IPS-15b (cell line): ENCODE results near the gene LILRB3.
"Not testable (repeated sequence)": the region's sequence is repeated elsewhere in the genome, so short reads cannot be mapped to it uniquely, and the experiment has no call there.

Experiments used
- H3K27me3 ChIP-seq: one replicate; pipeline ENCODE4 v1.6.1; 2013; ENCODE audit warnings: low read length; ENCODE audit not compliant: control insufficient read depth, insufficient read depth
- H3K36me3 ChIP-seq: one replicate; pipeline ENCODE4 v1.6.1; 2013; ENCODE audit warnings: low read length; ENCODE audit not compliant: control insufficient read depth, insufficient read depth
- H3K4me1 ChIP-seq: one replicate; pipeline ENCODE4 v1.6.1; 2013; ENCODE audit warnings: mild to moderate bottlenecking, low read length; ENCODE audit not compliant: control insufficient read depth, insufficient read depth
- H3K4me3 ChIP-seq: one replicate; pipeline ENCODE4 v1.5.1; 2013; ENCODE audit warnings: low read depth, low read length
- H3K9ac ChIP-seq: one replicate; pipeline ENCODE4 v1.6.1; 2013; ENCODE audit warnings: low read depth, mild to moderate bottlenecking, low read length
- H3K9me3 ChIP-seq: one replicate; pipeline ENCODE4 v1.6.1; 2013; ENCODE audit warnings: mild to moderate bottlenecking, low read length; ENCODE audit not compliant: control insufficient read depth, insufficient read depth

LILRB3 gene

DNA sequence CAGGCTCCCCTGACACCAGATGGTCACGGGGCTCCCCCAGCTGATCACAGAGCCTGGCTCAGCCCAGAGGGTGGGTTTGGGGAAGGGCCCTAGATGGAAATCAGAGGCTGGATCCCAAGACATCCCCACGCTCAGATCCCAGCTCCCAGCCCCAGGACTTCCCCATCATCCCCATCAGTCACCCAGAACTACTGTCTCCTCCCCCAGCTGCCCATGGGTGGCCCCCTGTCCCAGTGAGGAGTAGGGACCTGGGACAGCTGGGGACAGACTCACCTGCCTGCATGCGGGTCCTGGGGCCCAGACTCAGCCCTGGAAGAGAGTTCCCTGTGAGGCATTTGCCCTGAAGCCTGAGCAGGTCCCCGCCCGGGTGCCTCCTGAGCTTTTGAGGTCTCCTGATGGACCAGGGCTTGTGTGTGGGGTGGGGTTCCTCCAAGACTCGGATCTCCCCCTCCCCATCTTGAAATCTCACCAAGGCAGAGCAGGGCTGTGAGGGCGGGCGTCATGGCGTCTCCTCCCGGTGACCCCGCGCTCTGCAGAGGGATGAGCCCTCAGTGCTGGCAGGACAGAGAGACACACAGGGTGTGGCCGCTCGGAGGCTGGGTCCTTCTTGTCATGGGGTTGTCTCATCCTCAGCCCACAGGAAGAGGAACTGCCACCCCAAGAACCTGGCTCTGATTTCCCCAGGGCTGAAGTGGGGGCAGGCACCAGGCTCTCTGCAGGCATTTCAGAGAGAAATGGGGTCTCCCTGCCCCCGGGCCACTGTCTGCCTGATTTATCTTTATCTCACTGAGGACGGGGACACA, at the start of gene LILRB3:
Gene LILRB3 (minus strand): TSS at position 534 of the 803 bp plus-strand sequence. CDS start 31 bp downstream, at position 503.
- not testable (repeated sequence) for H3K27me3 ChIP-seq, H3K4me1 ChIP-seq, H3K36me3 ChIP-seq, H3K4me3 ChIP-seq, H3K9me3 ChIP-seq, H3K9ac ChIP-seq

DNA sequence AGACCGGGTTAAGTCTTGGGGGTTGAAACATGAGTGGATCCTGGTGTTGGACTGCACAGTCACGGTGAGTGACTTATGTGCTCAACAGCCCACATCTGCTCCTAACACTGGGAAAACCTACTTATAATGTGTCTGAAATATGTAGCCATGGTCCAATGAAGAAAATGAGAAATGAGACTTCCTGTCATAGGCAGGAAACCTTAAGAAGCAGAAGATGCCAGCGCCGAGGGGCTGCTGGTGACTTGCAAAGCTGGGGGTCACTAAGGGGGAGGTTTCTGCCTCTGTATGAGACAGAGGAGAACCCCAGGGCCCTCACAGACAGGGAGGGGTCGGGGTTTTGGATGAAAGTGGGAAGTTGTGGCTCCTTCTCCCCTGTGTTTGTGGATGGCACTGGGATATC, 49.4 kb upstream of the LILRB3 start:
- H3K4me3 ChIP-seq, H3K36me3 ChIP-seq, H3K27me3 ChIP-seq, H3K4me1 ChIP-seq, H3K9ac ChIP-seq, H3K9me3 ChIP-seq: not testable (repeated sequence)

DNA sequence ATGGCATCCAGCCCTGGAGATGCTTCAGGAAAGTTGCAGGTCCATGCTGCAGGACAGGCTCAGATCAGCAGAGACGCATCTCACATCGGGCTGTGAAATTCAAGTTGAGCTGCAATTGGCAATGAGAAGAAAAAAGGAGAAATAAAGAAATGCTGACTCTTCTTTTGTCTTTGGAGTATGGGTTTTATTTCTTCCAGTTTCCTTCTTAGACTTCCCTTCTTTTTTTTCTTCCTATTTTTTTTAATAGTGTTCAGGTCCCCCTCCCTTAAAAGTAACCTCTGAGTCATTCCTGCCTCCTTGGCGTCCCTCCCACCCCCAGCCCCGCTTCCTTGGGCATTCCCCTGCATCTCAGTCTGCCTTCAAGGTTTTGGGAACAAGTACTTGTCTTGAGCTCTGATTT, 48.8 kb upstream of the LILRB3 start:
- H3K9ac ChIP-seq, H3K9me3 ChIP-seq, H3K4me3 ChIP-seq, H3K27me3 ChIP-seq, H3K36me3 ChIP-seq, H3K4me1 ChIP-seq: not testable (repeated sequence)

DNA sequence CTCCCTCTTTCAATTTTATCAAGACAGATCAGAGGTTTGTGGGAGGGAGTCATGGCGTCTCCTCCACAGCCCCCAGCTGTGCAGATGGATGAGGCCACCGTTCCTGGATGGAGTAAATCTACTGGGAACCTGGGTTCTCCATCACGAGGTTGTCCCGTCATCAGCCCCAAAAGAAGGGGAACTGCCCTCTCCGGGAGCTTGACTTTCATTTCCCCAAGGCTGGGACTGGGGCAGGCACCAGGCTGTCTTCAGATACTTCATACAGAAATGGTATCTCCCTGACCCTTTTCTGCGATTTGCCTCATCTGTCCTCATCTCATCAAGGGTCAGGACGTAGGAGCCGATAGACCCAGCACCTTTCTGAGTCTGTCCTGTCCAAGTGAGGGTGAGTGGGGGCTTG, 48.3 kb upstream of the LILRB3 start:
- no peaks in the 10 kb centered on the region for H3K27me3 ChIP-seq
- H3K4me3 ChIP-seq = no peak overlapping the region
- H3K36me3 ChIP-seq = no peaks in the 10 kb centered on the region
- H3K9ac ChIP-seq = no peak overlapping the region
- no peaks in the 10 kb centered on the region for H3K9me3 ChIP-seq
- no peaks in the 10 kb centered on the region for H3K4me1 ChIP-seq

DNA sequence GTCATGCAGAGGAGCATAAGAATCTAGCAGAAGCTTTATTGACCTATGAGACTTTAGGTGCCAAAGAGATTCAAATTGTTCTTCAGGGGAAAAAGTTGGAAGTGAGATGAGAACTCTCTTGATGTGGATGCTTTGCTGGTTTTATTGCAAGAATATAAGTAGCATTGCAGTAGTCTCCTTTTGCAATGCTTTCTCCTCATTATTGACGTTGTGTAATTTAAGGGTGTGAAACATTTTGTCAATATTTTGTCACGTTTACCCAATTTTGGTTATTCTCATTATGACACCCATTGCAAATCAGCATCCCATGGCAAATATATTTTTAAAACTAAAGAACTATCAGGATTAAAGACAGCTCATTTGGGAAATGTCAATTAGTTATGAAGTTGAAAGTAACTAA, 46.1 kb upstream of the LILRB3 start:
- Histone ChIP-seq H3K4me3 (no peak overlapping the region), H3K9me3 (no peaks in the 10 kb centered on the region), H3K9ac (no peak overlapping the region), H3K4me1 (no peaks in the 10 kb centered on the region), H3K27me3 (peaks cover 2% of the 10 kb centered on the region), H3K36me3 (no peaks in the 10 kb centered on the region)

DNA sequence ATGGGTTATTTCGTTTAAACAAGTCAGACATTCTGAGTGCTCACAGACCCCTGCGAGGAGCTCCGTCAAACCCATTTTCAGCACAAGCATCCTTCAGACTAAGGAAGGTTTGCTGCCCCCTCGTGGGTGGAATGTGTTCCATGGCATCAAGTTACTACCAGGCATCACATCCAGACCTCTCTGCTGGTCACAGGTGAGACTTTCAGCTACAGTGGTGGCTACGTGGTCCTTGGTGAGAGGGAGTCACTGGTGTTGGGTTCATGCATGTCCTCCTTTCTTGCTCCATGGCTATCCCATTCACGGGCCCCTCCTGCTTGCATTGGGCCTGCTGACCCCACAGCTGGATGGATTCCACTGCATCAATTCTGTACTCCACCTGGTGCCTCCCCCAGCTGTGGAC, 43.3 kb upstream of the LILRB3 start:
- no peak overlapping the region for H3K9ac ChIP-seq
- H3K4me3 ChIP-seq = no peak overlapping the region
- peaks cover 2% of the 10 kb centered on the region for H3K27me3 ChIP-seq
- H3K9me3 ChIP-seq = no peaks in the 10 kb centered on the region
- H3K36me3 ChIP-seq = no peaks in the 10 kb centered on the region
- H3K4me1 ChIP-seq = no peaks in the 10 kb centered on the region

DNA sequence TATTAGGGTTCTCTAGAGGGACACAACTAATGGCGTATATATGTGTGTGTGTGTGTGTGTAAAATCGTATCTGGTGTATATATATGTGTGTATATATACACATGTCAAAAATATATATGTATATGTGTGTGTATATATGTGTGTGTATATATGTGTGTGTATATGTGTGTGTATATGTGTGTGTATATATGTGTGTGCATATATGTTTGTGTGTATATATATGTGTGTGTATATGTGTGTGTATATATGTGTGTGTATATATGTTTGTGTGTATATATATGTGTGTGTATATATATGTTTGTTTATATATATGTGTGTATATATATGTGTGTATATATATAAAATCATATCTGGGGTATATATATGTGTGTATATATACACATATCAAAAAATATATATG, 39.7 kb upstream of the LILRB3 start:
- Histone ChIP-seq H3K36me3 (no peaks in the 10 kb centered on the region), H3K27me3 (peaks cover 2% of the 10 kb centered on the region), H3K9ac (no peak overlapping the region), H3K9me3 (no peaks in the 10 kb centered on the region), H3K4me1 (no peaks in the 10 kb centered on the region), H3K4me3 (no peak overlapping the region)

DNA sequence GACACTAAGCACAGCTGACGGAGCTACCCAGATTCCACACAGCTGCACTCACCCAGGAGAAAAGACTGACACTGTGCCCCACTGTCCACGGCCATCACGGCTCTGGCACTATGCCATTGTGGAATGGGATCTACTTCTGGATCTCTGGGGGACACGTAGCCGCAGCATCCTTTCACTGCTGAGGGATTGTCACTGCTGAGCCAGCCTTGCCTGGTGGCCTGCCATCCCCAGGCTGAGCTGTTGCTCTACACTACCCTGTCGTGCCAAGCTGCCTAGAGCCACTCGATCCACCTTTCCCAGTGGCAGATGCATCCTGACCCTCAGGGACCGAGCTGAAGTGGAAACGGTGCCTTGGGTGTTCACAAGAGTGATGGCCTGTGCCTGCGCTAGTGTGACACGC, 39.3 kb upstream of the LILRB3 start:
- Histone ChIP-seq H3K4me1 (no peaks in the 10 kb centered on the region), H3K9me3 (no peaks in the 10 kb centered on the region), H3K9ac (no peak overlapping the region), H3K4me3 (no peak overlapping the region), H3K36me3 (no peaks in the 10 kb centered on the region), H3K27me3 (peaks cover 2% of the 10 kb centered on the region)

DNA sequence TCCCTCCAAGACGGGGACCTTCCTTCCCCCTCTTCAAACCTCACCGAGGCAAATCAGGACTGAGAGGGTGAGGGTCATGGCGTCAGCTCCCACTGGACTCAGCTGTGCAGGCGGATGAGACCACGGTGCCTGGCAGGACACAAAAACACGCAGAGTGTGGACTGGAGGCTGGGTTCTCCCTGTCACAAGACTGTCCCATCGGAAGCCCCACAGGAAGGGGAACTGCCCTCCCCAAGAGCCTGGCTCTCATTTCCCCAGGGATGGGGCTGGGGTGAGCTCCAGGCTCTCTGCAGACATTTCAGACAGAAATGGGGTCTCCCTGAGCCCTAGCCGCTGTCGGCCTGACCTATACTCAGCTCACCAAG, 34.3 kb upstream of the LILRB3 start, which contains the start of gene LILRB5:
Gene LILRB5 (minus strand): TSS at position 158 of the 365 bp plus-strand sequence. CDS start 80 bp downstream, at position 78.
- no peak within 1 kb of the TSS for H3K4me3 ChIP-seq
- peaks cover 2% of the 10 kb centered on the region for H3K4me1 ChIP-seq
- no peaks in the 10 kb centered on the region for H3K36me3 ChIP-seq
- H3K9me3 ChIP-seq = no peaks in the 10 kb centered on the region
- no peak within 1 kb of the TSS for H3K9ac ChIP-seq
- no peaks in the 10 kb centered on the region for H3K27me3 ChIP-seq

DNA sequence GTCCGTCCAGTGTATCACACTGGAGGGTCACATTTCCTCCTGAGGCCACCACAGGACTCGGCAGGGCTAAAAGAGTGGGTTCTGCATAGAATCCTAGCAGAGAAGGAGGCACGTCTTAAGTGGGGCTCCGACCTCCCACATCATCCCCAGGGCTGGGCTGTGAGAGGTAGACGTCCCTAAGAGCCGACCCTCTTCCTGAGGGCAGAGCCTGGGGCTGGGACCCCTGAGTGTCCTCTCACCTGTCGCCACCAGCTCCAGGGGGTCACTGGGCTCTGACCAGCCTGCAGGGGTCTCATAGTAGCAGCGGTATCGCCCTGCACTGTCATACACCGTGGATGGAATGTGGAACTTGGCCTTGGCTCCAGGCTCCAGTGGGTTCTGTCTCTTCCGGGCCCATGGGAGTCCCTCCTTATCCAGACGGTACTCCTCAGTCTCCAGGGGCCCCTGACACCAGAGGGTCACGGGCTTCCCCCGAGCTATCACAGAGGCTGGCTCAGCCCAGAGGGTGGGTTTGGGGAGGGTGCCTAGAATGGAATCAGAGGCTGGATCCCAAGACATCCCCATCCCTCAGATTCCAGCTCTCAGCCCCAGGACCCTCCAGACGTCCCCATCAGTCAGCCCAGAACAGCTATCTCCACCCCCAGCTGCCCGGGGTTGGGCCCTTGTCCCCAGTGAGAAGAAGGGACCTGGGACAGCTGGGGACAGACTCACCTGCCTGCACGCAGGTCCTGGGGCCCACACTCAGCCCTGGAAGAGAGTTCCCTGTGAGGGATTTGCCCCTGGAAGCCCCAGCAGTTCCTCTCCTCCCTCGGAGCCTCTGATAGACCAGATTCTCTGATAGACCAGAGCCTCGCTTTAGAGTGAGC, 33.7 kb upstream of the LILRB3 start:
- Histone ChIP-seq H3K27me3 (no peaks in the 10 kb centered on the region), H3K4me3 (no peak overlapping the region), H3K9ac (no peak overlapping the region), H3K4me1 (peaks cover 2% of the 10 kb centered on the region), H3K36me3 (no peaks in the 10 kb centered on the region), H3K9me3 (no peaks in the 10 kb centered on the region)

DNA sequence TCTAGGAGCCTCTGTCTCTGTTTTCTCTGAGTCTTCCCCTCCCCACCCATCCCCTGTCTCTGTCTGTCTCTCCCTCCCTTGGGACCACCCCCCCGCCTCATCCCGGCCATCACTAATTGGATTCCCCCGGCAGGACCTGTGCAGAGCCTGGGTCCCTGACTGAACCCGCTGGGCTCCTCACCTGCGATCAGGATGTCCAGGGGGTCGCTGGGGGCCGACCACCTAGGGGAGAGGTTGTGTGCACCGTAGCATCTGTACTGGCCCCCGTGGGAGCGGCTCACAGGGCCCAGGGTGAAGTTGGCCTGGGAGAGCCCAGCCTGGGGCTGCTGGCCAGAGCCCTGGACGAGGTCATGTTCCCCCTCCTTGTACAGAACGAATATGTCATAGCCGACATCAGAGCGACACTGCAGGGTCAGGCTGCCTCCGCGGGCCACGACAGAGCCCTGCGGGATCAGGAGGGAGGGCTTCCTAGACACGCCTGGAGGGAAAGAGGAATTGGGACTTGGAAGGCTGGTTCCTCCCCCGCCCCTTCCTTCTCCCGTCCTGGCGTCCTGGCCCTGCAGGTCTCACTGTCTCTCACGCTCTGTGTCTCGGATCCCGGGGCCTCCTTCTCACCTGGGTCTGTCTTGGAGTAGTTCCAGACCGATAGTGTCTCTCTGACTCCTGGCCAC, 32.4 kb upstream of the LILRB3 start:
- H3K9ac ChIP-seq = no peak overlapping the region
- no peaks in the 10 kb centered on the region for H3K36me3 ChIP-seq
- H3K27me3 ChIP-seq = no peaks in the 10 kb centered on the region
- H3K4me1 ChIP-seq = peaks cover 2% of the 10 kb centered on the region
- no peak overlapping the region for H3K4me3 ChIP-seq
- H3K9me3 ChIP-seq = no peaks in the 10 kb centered on the region
